T1000 (cell line): ENCODE results near the gene TEX13D.

Source experiments
- DNase-seq: peaks from one replicate; lab custom pipeline; 2025; ENCODE audit warnings: mixed read lengths; lab: John Stamatoyannopoulos, UW

TEX13D gene

GRCh38 chrX:124348182-124348581 is 15.7 kb downstream of the TEX13D start:
- no peak for DNase-seq

- no peak for DNase-seq
These were observed 16.5 kb downstream of the TEX13D start for GRCh38 chrX:124348885-124349453.

DNA sequence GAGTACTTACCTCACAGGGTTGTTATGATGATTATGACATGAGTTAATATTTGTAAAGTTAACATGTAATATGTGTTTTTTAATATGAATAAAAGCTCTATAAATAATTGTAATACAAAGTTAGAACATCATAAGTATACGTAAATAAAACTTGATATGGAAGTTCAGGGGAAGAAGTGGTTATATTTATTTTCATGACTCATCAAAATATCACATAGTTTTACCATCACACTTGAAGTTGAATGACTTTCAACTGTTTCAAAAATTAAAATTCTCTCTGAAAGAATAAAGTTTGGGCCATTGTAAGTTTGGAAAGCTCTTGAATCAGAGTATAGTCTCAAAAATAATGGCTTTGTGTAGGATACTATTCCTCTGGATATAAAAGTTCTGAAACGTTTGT is 22.2 kb downstream of the TEX13D start:
- DNase-seq: no peak

GRCh38 chrX:124358800-124359383 is 26.4 kb downstream of the TEX13D start:
- no peak for DNase-seq

DNA sequence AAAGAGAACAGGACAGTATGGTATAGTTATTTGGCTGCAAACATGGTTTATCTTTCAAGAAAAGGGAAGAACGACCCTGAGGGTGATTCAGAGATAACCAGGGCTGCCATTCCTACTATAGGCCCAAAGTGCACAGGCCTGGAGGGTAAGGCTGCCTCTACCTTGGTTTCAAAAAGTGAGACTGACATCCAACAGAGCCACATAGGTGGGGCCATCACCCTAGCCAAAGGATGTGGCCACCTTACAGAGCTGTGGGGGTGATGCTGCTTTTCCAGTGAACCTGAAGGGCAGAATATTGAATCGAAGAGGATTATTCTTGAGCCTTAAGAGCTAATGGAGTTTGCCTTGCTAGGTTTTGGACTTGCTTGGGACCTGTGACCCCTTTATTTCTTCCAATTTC is 29.6 kb downstream of the TEX13D start:
- no peak for DNase-seq

- DNase-seq: no peak
These were observed 30.3 kb downstream of the TEX13D start for GRCh38 chrX:124362761-124363160.

GRCh38 chrX:124369722-124370121 is 37.3 kb downstream of the TEX13D start:
- DNase-seq: no peak

DNA sequence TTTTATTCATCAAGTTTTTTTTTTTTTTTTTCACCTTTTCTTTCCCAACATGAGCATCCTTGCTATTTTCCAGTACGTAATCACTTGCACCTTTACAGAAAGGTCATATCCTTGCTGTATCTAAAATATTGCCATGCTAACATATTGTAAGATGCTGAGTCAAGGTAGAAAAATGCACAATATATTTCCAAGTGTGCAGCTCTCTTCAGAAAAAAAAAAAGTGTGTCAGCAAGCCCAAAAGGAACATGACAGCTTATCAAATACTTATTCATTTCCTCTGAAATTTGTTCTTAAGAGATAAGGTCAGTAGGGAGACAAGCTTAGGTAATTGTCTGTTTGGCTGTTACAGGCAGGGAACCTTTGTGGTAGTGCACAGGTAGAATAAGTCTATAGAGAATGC is 40.9 kb downstream of the TEX13D start:
- DNase-seq: no peak

GRCh38 chrX:124378643-124379042 is 46.2 kb downstream of the TEX13D start:
- DNase-seq: no peak

- no peak for DNase-seq
These were observed 50.9 kb downstream of the TEX13D start for GRCh38 chrX:124383354-124383753.

- no peak for DNase-seq
These were observed 53.9 kb downstream of the TEX13D start for GRCh38 chrX:124386401-124386800.
